ENCODE data around the gene POLR3K.
A peak's percentile ranks its signal among the peaks of the same experiment; 100 is the strongest.

Gene POLR3K

DNA sequence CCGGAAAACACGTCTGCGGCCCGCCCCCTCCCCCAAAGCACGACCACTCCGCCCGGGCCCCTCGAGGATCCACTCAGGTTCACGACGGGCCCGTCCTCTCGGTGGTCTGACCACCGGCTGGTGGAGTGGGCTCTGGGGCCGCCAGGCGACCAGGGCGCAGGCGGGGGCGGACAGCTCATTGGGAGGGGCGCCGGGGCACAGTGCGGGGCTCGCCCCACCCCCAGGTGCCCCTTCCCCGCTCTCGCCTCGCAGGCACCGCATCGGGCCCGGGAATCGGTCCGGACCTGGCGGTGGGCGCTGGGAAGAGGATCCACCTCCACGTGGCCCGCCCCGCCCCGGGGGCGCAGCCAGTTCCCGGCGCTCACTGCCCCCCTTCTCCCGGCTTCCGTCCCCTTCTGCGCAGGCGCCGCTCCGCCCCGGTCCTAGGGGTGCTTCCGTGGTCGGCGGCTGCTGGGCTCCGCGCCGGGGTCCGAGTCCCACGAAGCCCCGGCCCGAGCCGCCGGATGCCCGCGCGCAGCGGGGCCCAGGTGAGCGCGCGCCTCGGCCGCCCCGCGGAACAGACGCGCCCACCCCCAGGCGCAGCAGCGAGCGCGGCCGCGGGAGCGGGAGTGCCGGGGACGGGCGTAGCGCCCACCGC, 24.5 kb upstream of the POLR3K start, which contains the start of gene MPG:
Gene MPG (plus strand): TSS at position 419 of the 637 bp plus-strand sequence. CDS start 85 bp downstream, at position 504.
- H3K27ac ChIP-seq: peak within 1 kb of the TSS; percentile 85
- TF ChIP-seq ZFX (IDR thresholded peaks at IDR 0.05): no peak
- TF ChIP-seq, protein P1, sequence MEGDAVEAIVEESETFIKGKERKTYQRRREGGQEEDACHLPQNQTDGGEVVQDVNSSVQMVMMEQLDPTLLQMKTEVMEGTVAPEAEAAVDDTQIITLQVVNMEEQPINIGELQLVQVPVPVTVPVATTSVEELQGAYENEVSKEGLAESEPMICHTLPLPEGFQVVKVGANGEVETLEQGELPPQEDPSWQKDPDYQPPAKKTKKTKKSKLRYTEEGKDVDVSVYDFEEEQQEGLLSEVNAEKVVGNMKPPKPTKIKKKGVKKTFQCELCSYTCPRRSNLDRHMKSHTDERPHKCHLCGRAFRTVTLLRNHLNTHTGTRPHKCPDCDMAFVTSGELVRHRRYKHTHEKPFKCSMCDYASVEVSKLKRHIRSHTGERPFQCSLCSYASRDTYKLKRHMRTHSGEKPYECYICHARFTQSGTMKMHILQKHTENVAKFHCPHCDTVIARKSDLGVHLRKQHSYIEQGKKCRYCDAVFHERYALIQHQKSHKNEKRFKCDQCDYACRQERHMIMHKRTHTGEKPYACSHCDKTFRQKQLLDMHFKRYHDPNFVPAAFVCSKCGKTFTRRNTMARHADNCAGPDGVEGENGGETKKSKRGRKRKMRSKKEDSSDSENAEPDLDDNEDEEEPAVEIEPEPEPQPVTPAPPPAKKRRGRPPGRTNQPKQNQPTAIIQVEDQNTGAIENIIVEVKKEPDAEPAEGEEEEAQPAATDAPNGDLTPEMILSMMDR (conservative IDR thresholded peaks at IDR 0.05): no peak

DNA sequence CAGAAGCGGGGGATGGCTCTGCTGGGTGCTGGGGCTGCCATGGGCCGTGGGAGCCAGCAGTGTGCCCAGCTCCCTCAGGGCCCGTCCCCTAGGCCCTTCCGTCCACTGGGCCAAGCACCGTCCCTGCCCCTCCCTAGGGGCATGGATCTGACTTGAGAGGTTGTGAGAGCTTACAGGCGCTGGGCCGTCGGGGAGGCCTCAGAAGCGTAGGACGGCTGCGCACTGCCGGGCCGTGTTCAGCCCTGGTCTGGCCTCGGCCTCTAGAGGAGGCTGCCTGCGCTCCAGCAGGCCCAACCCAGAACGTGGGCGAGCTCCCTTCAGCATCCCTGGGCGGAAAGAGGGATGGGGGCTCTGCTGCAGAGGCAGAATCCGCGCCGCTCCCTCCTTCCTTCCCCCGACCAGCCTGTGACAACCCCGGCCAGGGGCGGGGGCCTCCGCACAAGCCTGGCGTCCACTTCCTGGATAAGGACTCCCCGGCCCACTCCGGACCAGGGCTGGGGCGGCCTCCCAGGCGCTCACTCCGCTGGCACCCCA, 23.9 kb upstream of the POLR3K start:
- peak overlapping the region; percentile 85 for H3K27ac ChIP-seq
- TF ChIP-seq ZFX (IDR thresholded peaks at IDR 0.05): no peak
- TF ChIP-seq, protein P1 (conservative IDR thresholded peaks at IDR 0.05): no peak

DNA sequence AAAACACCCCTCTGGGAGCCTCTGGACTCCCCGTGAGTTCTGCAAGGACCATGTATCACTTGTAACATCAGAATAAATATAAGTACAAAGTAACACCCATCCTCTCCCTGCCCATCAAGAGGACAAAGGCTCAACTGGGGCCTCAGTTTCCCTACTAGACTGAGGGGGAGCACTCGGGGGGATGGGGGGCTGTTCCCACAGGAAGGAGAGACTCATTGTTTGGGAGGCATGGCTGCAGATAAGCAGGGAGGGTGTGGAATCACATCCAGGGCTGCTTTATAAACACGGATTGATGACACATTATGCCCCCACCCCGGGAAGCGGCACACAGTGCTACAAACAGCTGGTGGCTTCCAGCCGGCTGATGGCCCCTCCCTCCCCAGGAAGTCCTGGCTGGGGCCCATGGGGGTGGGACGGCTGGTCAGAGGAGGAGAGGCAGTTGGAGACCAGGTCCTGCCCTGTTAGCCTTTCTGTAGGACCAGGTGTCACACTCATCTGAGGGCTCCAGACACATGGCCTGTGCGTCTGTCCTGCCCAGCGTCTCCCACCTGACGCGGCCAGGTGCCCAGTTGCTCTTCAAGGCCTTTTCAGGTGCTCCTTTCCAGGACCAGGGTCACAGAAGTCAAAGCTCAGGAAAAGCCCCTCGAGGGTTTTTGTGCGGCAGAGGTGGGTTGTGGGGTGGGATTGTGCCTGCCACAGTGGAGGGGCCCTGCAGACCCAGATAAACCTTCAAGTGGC, 23.3 kb upstream of the POLR3K start:
- peak overlapping the region; percentile 85 for H3K27ac ChIP-seq
- TF ChIP-seq, protein P1 (conservative IDR thresholded peaks at IDR 0.05): no peak
- TF ChIP-seq ZFX (IDR thresholded peaks at IDR 0.05): no peak

DNA sequence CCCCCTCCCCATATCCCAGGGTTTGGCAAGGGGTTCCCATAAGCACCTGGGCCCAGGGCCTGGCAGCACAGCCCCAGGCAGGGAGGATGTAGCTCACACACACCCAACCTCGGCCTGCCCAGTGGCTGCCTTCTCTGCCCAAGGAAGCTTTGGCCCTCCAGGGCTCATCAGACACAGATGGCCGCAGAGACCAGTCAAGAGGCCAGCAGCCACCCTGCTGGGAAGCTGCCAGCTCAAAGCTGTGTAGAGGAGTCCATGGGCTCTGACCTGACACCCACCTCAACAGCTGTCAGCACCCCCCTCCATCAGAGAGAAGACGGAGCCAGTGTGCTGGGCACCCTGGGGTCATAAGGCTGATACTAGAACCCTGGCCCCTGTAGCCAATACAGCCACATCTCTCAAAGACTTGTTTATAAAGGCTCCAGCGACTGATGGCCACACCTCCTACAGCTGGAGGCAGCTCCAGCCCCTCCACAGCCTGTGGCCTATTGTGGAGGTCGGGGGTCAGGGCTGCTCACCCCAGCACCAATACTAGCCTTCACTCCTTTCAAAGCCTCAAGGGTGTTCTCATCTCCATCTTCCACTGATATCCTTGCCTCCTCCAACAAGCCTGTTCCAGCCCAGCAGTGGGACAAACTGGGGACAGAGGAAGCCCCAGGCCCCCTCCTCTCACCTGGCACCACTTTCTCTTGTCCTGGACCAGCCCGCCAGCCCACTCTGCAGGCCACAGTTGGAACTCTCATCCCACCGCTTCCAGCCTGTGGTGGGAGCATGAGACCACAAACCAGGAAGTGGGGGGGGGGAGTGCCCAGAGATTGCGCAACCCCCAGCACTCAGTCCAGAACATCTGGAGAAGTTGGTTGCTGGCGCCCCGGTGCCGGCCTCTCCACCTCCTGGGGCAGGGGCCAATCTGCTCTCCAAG, 22.4 kb upstream of the POLR3K start:
- TF ChIP-seq ZFX (IDR thresholded peaks at IDR 0.05): no peak
- TF ChIP-seq, protein P1 (conservative IDR thresholded peaks at IDR 0.05): no peak
- no peak overlapping the region for H3K27ac ChIP-seq

DNA sequence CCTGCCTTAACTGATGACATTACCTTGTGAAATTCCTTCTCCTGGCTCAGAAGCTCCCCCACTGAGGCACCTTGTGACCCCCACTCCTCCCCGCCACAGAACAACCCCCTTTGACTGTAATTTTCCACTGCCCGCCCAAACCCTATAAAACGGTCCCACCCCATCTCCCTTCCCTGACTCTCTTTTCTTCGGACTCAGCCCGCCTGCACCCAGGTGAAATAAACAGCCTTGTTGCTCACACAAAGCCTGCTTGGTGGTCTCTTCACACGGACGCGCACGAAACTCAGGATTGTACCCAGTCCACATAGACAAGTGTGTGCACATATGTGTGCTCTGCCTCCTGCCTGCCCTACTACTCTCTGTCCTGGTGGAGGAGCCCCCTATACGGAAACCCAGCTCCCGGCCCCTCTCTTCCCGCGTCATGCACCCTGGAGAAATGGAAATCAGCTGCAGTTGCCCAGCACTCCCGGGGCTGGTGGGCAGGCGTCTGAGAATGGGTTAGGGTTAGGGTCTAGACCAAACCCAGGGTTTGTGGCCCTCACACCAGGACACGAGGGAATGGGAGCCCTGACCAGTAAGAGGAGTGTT, 21.4 kb upstream of the POLR3K start:
- no peak overlapping the region for H3K27ac ChIP-seq
- no peak for TF ChIP-seq ZFX (IDR thresholded peaks at IDR 0.05)
- TF ChIP-seq, protein P1 (conservative IDR thresholded peaks at IDR 0.05): no peak

DNA sequence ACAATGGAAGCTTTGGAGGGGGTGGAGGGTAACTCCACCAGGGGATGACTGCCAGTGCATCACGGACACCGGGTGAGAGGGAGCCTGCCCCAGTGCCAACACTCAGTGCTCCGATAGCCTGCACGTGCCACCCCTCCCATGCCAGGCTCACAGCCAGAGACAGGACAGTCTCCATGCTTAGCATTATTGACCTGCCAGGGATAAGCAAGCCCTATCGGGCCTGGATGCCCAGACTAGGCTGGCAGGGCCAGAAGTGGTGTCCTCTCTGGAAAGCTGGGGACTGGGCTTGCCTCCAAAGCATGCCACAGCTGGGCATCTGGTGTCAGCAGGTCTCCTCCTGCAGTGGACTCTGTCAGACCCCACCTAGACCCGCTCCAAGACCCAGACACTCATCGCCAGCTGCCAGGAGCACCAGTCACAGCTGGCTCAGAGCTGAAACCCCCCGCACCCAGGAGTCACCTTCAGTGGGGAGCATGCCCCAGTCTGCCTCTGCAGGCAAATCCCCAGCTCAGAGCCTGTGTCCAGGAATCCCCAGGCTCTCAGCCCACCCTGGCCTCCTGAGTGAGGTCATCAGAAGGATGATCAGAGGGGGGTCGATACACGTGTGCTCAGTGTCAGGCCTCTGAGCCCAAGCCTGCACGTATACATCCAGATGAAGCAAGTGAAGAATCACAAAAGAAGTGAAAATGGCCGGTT, 20.8 kb upstream of the POLR3K start:
- peak overlapping the region; percentile 91; the same call in 1 of the 2 replicates for H3K27ac ChIP-seq
- TF ChIP-seq ZFX (IDR thresholded peaks at IDR 0.05): no peak
- TF ChIP-seq, protein P1 (conservative IDR thresholded peaks at IDR 0.05): no peak
